OCI-M1 (cell line): ENCODE data around the gene TIMM8B.
"Not testable (repeated sequence)": the region's sequence is repeated elsewhere in the genome, so short reads cannot be mapped to it uniquely, and the experiment has no call there.

Experiments
- DNase-seq: peaks from one replicate; lab custom pipeline; 2025; lab: John Stamatoyannopoulos, UW

TIMM8B gene

GRCh38 chr11:112073941-112074811, 12.4 kb downstream of the TIMM8B start, which contains the start of the genes NKAPD1 and PIH1D2:
TSS of gene NKAPD1 (plus strand) at chr11:112074299. CDS start at chr11:112075575, 1,276 bp downstream.
TSS of gene PIH1D2 (minus strand) at chr11:112074017. CDS start at chr11:112073174, 843 bp downstream.
- peak; percentile 97 for DNase-seq

GRCh38 chr11:112062923-112063322, 23.6 kb downstream of the TIMM8B start:
- no peak for DNase-seq

- DNase-seq, result no peak
These were observed 28.5 kb downstream of the TIMM8B start for GRCh38 chr11:112058103-112058502.

GRCh38 chr11:112057170-112057569, 29.4 kb downstream of the TIMM8B start:
- DNase-seq, result no peak

- no peak for DNase-seq
These were observed 34.8 kb downstream of the TIMM8B start for GRCh38 chr11:112051768-112052167.

GRCh38 chr11:112050721-112051120, 35.8 kb downstream of the TIMM8B start:
- DNase-seq, result no peak

GRCh38 chr11:112049777-112050176, 36.8 kb downstream of the TIMM8B start:
- no peak for DNase-seq

GRCh38 chr11:112048256-112048655, 38.3 kb downstream of the TIMM8B start:
- peak; percentile 47 for DNase-seq

GRCh38 chr11:112046647-112047046, 39.9 kb downstream of the TIMM8B start:
- DNase-seq, result not testable (repeated sequence)

GRCh38 chr11:112044961-112045360, 41.6 kb downstream of the TIMM8B start:
- no peak for DNase-seq

GRCh38 chr11:112042961-112043304, 43.6 kb downstream of the TIMM8B start:
- no peak for DNase-seq

GRCh38 chr11:112042161-112042960, 44.2 kb downstream of the TIMM8B start:
- peak; percentile 83 for DNase-seq

GRCh38 chr11:112037527-112037926, 49.0 kb downstream of the TIMM8B start:
- no peak for DNase-seq
